Articular chondrocyte of knee joint (primary cell): ENCODE measurements around the gene PGRMC2. TPM values are rescaled to one million over a fixed set of nuclear protein-coding genes. Genes with fewer than 3 reads are reported as not detected.

Experiments
- total RNA-seq: library from RNA; depleted of rRNA; stranded (reverse); fragments of >200 nt; gene quantifications from 2 replicates; pipeline ENCODE4 v1.2.3, GENCODE V29; 2012

PGRMC2 gene, protein sequence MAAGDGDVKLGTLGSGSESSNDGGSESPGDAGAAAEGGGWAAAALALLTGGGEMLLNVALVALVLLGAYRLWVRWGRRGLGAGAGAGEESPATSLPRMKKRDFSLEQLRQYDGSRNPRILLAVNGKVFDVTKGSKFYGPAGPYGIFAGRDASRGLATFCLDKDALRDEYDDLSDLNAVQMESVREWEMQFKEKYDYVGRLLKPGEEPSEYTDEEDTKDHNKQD
- 58.6 and 64.0 TPM in 2 replicates for total RNA-seq

DNA sequence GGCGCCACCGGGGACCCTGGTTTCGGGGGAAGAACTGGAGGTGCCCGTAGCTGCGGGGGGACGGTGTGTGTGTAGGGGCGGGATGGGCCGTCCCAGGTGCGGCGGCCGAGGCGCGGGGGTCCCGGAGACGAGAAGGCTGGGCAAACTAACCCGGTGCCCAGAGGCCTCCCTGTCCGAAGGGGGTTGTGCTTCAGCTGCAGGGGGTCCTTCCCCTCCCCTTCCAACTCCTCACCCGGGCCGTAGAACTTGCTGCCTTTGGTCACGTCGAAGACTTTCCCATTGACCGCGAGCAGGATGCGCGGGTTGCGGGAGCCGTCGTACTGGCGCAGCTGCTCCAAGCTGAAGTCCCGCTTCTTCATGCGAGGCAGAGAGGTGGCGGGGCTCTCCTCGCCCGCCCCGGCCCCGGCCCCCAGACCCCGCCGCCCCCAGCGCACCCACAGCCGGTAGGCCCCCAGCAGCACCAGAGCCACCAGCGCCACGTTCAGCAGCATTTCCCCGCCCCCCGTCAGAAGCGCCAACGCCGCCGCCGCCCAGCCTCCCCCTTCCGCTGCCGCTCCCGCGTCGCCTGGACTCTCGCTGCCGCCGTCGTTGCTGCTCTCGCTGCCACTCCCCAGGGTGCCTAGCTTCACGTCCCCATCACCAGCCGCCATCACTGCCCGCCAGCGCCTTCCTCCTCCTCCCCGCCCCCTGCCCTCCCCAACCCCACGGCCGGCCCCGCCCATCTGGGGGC is at the start of gene PGRMC2:
Gene PGRMC2 (minus strand): TSS at position 673 of the 730 bp plus-strand sequence. CDS start 23 bp downstream, at position 650.

Other genes starting within 250 kb of the PGRMC2 start
- gene LARP1B, start 226.5 kb downstream of the PGRMC2 start, total RNA-seq = 21.6 and 22.5 TPM in 2 replicates